ENCODE data around the gene STAC2. TPM values are rescaled to one million over a fixed set of nuclear protein-coding genes. Genes with fewer than 3 reads are reported as not detected.

STAC2 gene
- total RNA-seq, 1 experiment from 2014 or later: not detected

GRCh38 chr17:39183720-39184119, 42.0 kb downstream of the STAC2 start:
- Mint-ChIP-seq H3K27ac (ENCODE audit: unreplicated experiment) (no peak overlapping the region), H3K4me3 (ENCODE audit: low read depth, unreplicated experiment) (no peak overlapping the region), H3K36me3 (ENCODE audit: insufficient read depth, unreplicated experiment) (peaks cover 29% of the 10 kb centered on the region), H3K4me1 (ENCODE audit: low read depth, unreplicated experiment) (peaks cover 3% of the 10 kb centered on the region), H3K9me3 (ENCODE audit: low read depth, unreplicated experiment) (no peaks in the 10 kb centered on the region), H3K27me3 (ENCODE audit: unreplicated experiment) (no peaks in the 10 kb centered on the region)
- no peak for DNase-seq
- no TSS peak for BruUV-seq (replicated peaks)
- intact Hi-C loops (cut with micrococcal nuclease; ENCODE audit: unreplicated experiment): no loop called here
- CTCF ChIA-PET: interaction anchor here (0.6 to 3.3 kb wide), 11 partner anchors 9 to 596 kb away, joined by 3 to 14 read pairs (median 4); partner anchors contain the start of genes ARL5C and RPL19
- TF ChIP-seq CTCF (IDR thresholded peaks at IDR 0.05; ENCODE audit: unreplicated experiment): peak; percentile 13

- Mint-ChIP-seq H3K4me1 (ENCODE audit: low read depth, unreplicated experiment) (peaks cover 10% of the 10 kb centered on the region), H3K27ac (ENCODE audit: unreplicated experiment) (no peak overlapping the region), H3K27me3 (ENCODE audit: unreplicated experiment) (no peaks in the 10 kb centered on the region), H3K4me3 (ENCODE audit: low read depth, unreplicated experiment) (no peak overlapping the region), H3K9me3 (ENCODE audit: low read depth, unreplicated experiment) (no peaks in the 10 kb centered on the region), H3K36me3 (ENCODE audit: insufficient read depth, unreplicated experiment) (peaks cover 33% of the 10 kb centered on the region)
- CTCF ChIA-PET: interaction anchor here (0.6 to 3.3 kb wide), 9 partner anchors 8 to 239 kb away, joined by 3 to 14 read pairs (median 5); partner anchors contain the start of genes ARL5C and RPL19
- no peak for TF ChIP-seq CTCF (IDR thresholded peaks at IDR 0.05; ENCODE audit: unreplicated experiment)
- intact Hi-C loops (cut with micrococcal nuclease; ENCODE audit: unreplicated experiment): no loop called here
- BruUV-seq (replicated peaks): no TSS peak
- no peak for DNase-seq
Measured at GRCh38 chr17:39183045-39183444, 42.7 kb downstream of the STAC2 start.

- CTCF ChIA-PET: interaction anchor here (0.6 to 3.3 kb wide), 5 partner anchors 16 to 1750 kb away, joined by 4 to 14 read pairs (median 6); partner anchors contain the start of genes ARL5C and CACNB1
- H3K27ac Mint-ChIP-seq (ENCODE audit: unreplicated experiment): no peak overlapping the region
- no peaks in the 10 kb centered on the region for H3K9me3 Mint-ChIP-seq (ENCODE audit: low read depth, unreplicated experiment)
- H3K4me3 Mint-ChIP-seq (ENCODE audit: low read depth, unreplicated experiment): no peak overlapping the region
- no peak for DNase-seq
- no peaks in the 10 kb centered on the region for H3K27me3 Mint-ChIP-seq (ENCODE audit: unreplicated experiment)
- no peak for TF ChIP-seq CTCF (IDR thresholded peaks at IDR 0.05; ENCODE audit: unreplicated experiment)
- H3K36me3 Mint-ChIP-seq (ENCODE audit: insufficient read depth, unreplicated experiment): peaks cover 32% of the 10 kb centered on the region
- no TSS peak for BruUV-seq (replicated peaks)
- intact Hi-C loops (cut with micrococcal nuclease; ENCODE audit: unreplicated experiment): no loop called here
- H3K4me1 Mint-ChIP-seq (ENCODE audit: low read depth, unreplicated experiment): peaks cover 16% of the 10 kb centered on the region
Measured at GRCh38 chr17:39181303-39181702, 44.4 kb downstream of the STAC2 start.

DNA sequence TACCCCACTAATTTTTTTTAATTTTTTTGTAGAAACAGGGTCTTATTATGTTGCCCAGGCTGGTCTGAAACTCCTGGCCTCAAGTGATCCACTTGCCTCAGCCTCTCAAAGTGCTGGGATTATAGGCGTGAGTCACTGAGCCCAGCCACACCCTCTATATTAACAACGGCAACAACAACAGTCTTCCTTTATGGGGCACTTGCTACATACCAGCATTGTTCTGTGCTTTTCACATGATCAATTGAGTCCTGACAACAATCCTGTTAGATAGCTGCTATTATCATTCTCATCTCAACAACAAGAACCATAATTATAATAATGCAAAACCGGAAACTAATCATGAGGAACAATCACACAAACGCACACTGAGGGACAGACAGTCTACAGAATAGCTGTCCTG, 47.2 kb downstream of the STAC2 start:
- Mint-ChIP-seq H3K36me3 (ENCODE audit: insufficient read depth, unreplicated experiment) (peaks cover 50% of the 10 kb centered on the region), H3K27me3 (ENCODE audit: unreplicated experiment) (no peaks in the 10 kb centered on the region), H3K9me3 (ENCODE audit: low read depth, unreplicated experiment) (no peaks in the 10 kb centered on the region), H3K4me3 (ENCODE audit: low read depth, unreplicated experiment) (no peak overlapping the region), H3K4me1 (ENCODE audit: low read depth, unreplicated experiment) (peaks cover 16% of the 10 kb centered on the region), H3K27ac (ENCODE audit: unreplicated experiment) (peak overlapping the region; percentile 18)
- no peak for TF ChIP-seq CTCF (IDR thresholded peaks at IDR 0.05; ENCODE audit: unreplicated experiment)
- peak; percentile 86 for DNase-seq
- intact Hi-C loops (cut with micrococcal nuclease; ENCODE audit: unreplicated experiment): loop anchor here (1.0 kb wide), 1 partner anchor 14 kb away; no protein-coding TSS in a partner anchor
- CTCF ChIA-PET: interaction anchor here (0.6 to 7.6 kb wide), 10 partner anchors 9 to 785 kb away, joined by 3 to 148 read pairs (median 4); partner anchors contain the start of genes ARL5C and RPL19
- no TSS peak for BruUV-seq (replicated peaks)

Data from Calu3 (cell line).